Measurements from ENCODE around the gene TAS2R31. TPM values are rescaled to one million over a fixed set of nuclear protein-coding genes. Genes with fewer than 3 reads are reported as not detected.
A peak's percentile ranks its signal among the peaks of the same experiment; 100 is the strongest.

Gene TAS2R31
- total and polyA plus RNA-seq, 10 of the 15 experiments (the other 5 are each of a cell fraction or from before 2014, with no cell fraction given) = 0.09 to 4.9 (median 0.77) TPM

DNA sequence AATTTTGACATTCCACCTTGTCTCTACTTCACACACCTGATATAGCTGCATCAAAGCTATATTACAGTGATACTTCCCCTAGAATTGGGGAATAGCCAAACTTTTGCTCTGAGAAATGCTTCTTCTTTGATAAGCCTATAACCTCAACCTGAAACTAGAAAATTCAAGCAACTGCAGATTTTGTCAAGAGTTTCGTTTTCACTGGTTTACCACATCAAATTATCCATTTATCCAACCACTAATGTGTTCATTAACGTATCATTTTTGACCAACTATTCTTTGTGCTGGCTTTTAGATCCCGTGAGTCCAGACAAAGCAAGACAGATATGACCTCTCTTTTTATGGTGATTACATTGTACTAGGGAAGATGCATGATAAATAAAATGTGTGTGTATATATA is 44.4 kb upstream of the TAS2R31 start (continued):
- TF ChIP-seq CBX3 (IDR thresholded peaks at IDR 0.05; ENCODE audit: borderline replicate concordance, low read depth) (no peak), POLR2AphosphoS2 (IDR thresholded peaks at IDR 0.05; ENCODE audit: low read depth, low read length) (no peak), IRF4 (IDR thresholded peaks at IDR 0.05; ENCODE audit: low read depth, low read length) (no peak), SREBF2 (IDR thresholded peaks at IDR 0.05; ENCODE audit: low read length) (no peak), ETV6 (conservative IDR thresholded peaks at IDR 0.05 in 1 of 2, IDR thresholded peaks at IDR 0.05 in 1 of 2; ENCODE audit: borderline replicate concordance in 1 of 2, low read depth in 1 of 2) (no peak), NFIC (IDR thresholded peaks at IDR 0.05; ENCODE audit: low read depth, low read length) (peak; percentile 47; the same call in 1 of the 2 replicates), HCFC1 (IDR thresholded peaks at IDR 0.05; ENCODE audit: low read length) (no peak), RBBP5 (conservative IDR thresholded peaks at IDR 0.05) (no peak), POU2F2 (IDR thresholded peaks at IDR 0.05; ENCODE audit: borderline replicate concordance, low read depth, low read length) (no peak), NR2F1 (conservative IDR thresholded peaks at IDR 0.05) (0 out of 2 replicates have a peak, but pooled peaks have one; percentile 14), KDM1A (IDR thresholded peaks at IDR 0.05; ENCODE audit: borderline replicate concordance) (no peak), IKZF2 (IDR thresholded peaks at IDR 0.05) (0 out of 4 replicates have a peak, but pooled peaks of 1 of the 2 experiments have one; percentile 15), TBL1XR1 (IDR thresholded peaks at IDR 0.05; ENCODE audit: low read depth, low read length) (no peak), FOXM1 (IDR thresholded peaks at IDR 0.05; ENCODE audit: low read depth, low read length) (no peak; the same call in 1 of the 2 replicates), KLF5 (IDR thresholded peaks at IDR 0.05; ENCODE audit: partially characterized antibody) (no peak), GABPA (IDR thresholded peaks at IDR 0.05; ENCODE audit: low read depth) (no peak), MYC (IDR thresholded peaks at IDR 0.05; ENCODE audit: insufficient read depth, insufficient read length, insufficient replicate concordance, low read length, severe bottlenecking) (no peak), RUNX3 (IDR thresholded peaks at IDR 0.05; ENCODE audit: low read length) (peak; percentile 77)
- TF ChIP-seq, protein P1, sequence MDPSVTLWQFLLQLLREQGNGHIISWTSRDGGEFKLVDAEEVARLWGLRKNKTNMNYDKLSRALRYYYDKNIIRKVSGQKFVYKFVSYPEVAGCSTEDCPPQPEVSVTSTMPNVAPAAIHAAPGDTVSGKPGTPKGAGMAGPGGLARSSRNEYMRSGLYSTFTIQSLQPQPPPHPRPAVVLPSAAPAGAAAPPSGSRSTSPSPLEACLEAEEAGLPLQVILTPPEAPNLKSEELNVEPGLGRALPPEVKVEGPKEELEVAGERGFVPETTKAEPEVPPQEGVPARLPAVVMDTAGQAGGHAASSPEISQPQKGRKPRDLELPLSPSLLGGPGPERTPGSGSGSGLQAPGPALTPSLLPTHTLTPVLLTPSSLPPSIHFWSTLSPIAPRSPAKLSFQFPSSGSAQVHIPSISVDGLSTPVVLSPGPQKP (IDR thresholded peaks at IDR 0.05; ENCODE audit: low read depth, low read length) = no peak
- TF ChIP-seq, protein P2, sequence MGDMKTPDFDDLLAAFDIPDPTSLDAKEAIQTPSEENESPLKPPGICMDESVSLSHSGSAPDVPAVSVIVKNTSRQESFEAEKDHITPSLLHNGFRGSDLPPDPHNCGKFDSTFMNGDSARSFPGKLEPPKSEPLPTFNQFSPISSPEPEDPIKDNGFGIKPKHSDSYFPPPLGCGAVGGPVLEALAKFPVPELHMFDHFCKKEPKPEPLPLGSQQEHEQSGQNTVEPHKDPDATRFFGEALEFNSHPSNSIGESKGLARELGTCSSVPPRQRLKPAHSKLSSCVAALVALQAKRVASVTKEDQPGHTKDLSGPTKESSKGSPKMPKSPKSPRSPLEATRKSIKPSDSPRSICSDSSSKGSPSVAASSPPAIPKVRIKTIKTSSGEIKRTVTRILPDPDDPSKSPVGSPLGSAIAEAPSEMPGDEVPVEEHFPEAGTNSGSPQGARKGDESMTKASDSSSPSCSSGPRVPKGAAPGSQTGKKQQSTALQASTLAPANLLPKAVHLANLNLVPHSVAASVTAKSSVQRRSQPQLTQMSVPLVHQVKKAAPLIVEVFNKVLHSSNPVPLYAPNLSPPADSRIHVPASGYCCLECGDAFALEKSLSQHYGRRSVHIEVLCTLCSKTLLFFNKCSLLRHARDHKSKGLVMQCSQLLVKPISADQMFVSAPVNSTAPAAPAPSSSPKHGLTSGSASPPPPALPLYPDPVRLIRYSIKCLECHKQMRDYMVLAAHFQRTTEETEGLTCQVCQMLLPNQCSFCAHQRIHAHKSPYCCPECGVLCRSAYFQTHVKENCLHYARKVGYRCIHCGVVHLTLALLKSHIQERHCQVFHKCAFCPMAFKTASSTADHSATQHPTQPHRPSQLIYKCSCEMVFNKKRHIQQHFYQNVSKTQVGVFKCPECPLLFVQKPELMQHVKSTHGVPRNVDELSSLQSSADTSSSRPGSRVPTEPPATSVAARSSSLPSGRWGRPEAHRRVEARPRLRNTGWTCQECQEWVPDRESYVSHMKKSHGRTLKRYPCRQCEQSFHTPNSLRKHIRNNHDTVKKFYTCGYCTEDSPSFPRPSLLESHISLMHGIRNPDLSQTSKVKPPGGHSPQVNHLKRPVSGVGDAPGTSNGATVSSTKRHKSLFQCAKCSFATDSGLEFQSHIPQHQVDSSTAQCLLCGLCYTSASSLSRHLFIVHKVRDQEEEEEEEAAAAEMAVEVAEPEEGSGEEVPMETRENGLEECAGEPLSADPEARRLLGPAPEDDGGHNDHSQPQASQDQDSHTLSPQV (IDR thresholded peaks at IDR 0.05) = no peak
- TF ChIP-seq, protein P3, sequence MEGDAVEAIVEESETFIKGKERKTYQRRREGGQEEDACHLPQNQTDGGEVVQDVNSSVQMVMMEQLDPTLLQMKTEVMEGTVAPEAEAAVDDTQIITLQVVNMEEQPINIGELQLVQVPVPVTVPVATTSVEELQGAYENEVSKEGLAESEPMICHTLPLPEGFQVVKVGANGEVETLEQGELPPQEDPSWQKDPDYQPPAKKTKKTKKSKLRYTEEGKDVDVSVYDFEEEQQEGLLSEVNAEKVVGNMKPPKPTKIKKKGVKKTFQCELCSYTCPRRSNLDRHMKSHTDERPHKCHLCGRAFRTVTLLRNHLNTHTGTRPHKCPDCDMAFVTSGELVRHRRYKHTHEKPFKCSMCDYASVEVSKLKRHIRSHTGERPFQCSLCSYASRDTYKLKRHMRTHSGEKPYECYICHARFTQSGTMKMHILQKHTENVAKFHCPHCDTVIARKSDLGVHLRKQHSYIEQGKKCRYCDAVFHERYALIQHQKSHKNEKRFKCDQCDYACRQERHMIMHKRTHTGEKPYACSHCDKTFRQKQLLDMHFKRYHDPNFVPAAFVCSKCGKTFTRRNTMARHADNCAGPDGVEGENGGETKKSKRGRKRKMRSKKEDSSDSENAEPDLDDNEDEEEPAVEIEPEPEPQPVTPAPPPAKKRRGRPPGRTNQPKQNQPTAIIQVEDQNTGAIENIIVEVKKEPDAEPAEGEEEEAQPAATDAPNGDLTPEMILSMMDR (IDR thresholded peaks at IDR 0.05 in 2 of 3, conservative IDR thresholded peaks at IDR 0.05 in 1 of 3; ENCODE audit: control insufficient read depth in 2 of 3, extremely low read depth in 1 of 3, insufficient read depth in 1 of 3, low read depth in 3 of 3, low read length in 3 of 3) = no peak
